Hepatocyte (in vitro differentiated cells): ENCODE measurements around the gene TBC1D7. TPM values are rescaled to one million over a fixed set of nuclear protein-coding genes. Genes with fewer than 3 reads are reported as not detected.

Experiments
- DNase-seq: peaks from one replicate; pipeline ENCODE4 v3.0.0-alpha.2; 2016; ENCODE audit warnings: low spot score
- H2AFZ ChIP-seq: fragments of 200-600 bp; sonication (generic); 2 replicates; pipeline ENCODE4 v1.6.0; 2016; ENCODE audit warnings: antibody characterized with exemption, mild to moderate bottlenecking
- H3K27ac ChIP-seq: fragments of 200-600 bp; sonication (generic); 2 replicates; pipeline ENCODE4 v1.5.1; 2016; ENCODE audit warnings: mild to moderate bottlenecking
- H3K27me3 ChIP-seq: fragments of 200-600 bp; sonication (generic); 2 replicates; pipeline ENCODE4 v1.6.1; 2016
- H3K36me3 ChIP-seq: fragments of 200-600 bp; sonication (generic); replicated peaks from 2 replicates; pipeline ENCODE4 v1.5.1; 2016; ENCODE audit warnings: low read depth; ENCODE audit not compliant: insufficient read depth
- H3K4me1 ChIP-seq: fragments of 200-600 bp; sonication (generic); 2 replicates; pipeline ENCODE4 v1.5.1; 2016; ENCODE audit warnings: mild to moderate bottlenecking, moderate library complexity; ENCODE audit not compliant: insufficient read depth
- H3K4me2 ChIP-seq: fragments of 200-600 bp; sonication (generic); 2 replicates; pipeline ENCODE4 v1.6.0; 2016
- H3K4me3 ChIP-seq: fragments of 200-600 bp; sonication (generic); 2 replicates; pipeline ENCODE4 v1.5.1; 2016; ENCODE audit warnings: mild to moderate bottlenecking
- H3K79me2 ChIP-seq: fragments of 200-600 bp; sonication (generic); 2 replicates; pipeline ENCODE4 v1.6.0; 2017; ENCODE audit warnings: mild to moderate bottlenecking
- H3K9me2 ChIP-seq: fragments of 200-600 bp; sonication (generic); replicated peaks from 2 replicates; pipeline ENCODE4 v1.6.0; 2017; ENCODE audit warnings: mild to moderate bottlenecking; ENCODE audit not compliant: insufficient read depth
- H3K9me3 ChIP-seq: fragments of 200-600 bp; sonication (generic); 2 replicates; pipeline ENCODE4 v1.5.1; 2016; ENCODE audit warnings: low read depth, mild to moderate bottlenecking
- H4K20me1 ChIP-seq: fragments of 200-600 bp; sonication (generic); 2 replicates; pipeline ENCODE4 v1.6.0; 2016; ENCODE audit warnings: mild to moderate bottlenecking; ENCODE audit not compliant: insufficient read depth, poor library complexity, severe bottlenecking
- EZH2 ChIP-seq: fragments of 200-600 bp; sonication (generic); IDR thresholded peaks from 2 replicates; pipeline ENCODE4 v1.6.1; 2016; ENCODE audit warnings: antibody characterized with exemption, mild to moderate bottlenecking, borderline replicate concordance
- EZH2phosphoT487 ChIP-seq: fragments of 200-600 bp; sonication (generic); IDR thresholded peaks from one replicate; pipeline ENCODE4 v1.6.1; 2018; ENCODE audit warnings: antibody characterized with exemption, mild to moderate bottlenecking, low read depth, moderate library complexity; ENCODE audit not compliant: unreplicated experiment, severe bottlenecking
- WGBS: methylation state at CpG from one replicate; pipeline ENCODE4 v1.1.6; 2016; ENCODE audit warnings: low lambda C conversion rate; ENCODE audit errors: missing lambda C conversion rate; 5-methylcytosine and 5-hydroxymethylcytosine counted together
- polyA plus RNA-seq: library from polyadenylated mRNA; unstranded; fragments of >200 nt; fragmentation: Nextera tagmentation; extraction: Ambion mirVana; gene quantifications from 2 replicates; pipeline ENCODE4 v1.2.1, GENCODE V29; 2016
- total RNA-seq: library from RNA; depleted of rRNA; stranded (reverse); fragments of >200 nt; gene quantifications from 2 replicates; pipeline ENCODE4 v1.2.3, GENCODE V29; 2014
- TF ChIP-seq, protein P1 (sequence below): fragments of 200-600 bp; sonication (generic); IDR thresholded peaks from 2 replicates; pipeline ENCODE4 v1.5.1; 2016; ENCODE audit warnings: antibody characterized with exemption, mild to moderate bottlenecking; ENCODE audit not compliant: poor library complexity

The TBC1D7 gene
- total and polyA plus RNA-seq, 2 experiments from 2014 or later = 15.5 to 28.3 TPM

DNA sequence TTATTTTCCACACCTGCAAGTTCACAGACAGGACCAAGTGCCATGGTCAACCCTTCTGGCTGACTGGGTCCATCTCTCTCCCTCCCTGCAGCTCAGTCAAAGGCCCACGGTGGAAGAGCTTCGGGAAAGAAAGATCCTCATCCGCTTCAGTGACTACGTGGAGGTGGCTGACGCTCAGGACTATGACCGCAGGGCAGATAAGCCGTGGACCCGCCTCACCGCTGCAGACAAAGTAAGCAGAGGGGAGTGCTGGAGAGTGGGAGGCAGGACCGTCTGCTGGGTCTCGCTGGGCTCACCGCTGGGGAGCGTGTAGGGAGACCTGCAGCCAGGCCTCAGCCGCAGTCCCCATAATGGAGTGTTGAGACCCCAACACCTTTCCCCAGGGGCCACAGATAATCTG lies 45.0 kb downstream of the TBC1D7 start:
- H3K9me3 ChIP-seq = no peaks in the 10 kb centered on the region
- H3K9me2 ChIP-seq = no peaks in the 10 kb centered on the region
- no peak overlapping the region for H3K4me3 ChIP-seq
- H3K36me3 ChIP-seq = no peaks in the 10 kb centered on the region
- no peaks in the 10 kb centered on the region for H4K20me1 ChIP-seq
- H2AFZ ChIP-seq = no peak overlapping the region
- no peak overlapping the region for H3K27ac ChIP-seq
- DNase-seq = no peak
- TF ChIP-seq, protein P1, sequence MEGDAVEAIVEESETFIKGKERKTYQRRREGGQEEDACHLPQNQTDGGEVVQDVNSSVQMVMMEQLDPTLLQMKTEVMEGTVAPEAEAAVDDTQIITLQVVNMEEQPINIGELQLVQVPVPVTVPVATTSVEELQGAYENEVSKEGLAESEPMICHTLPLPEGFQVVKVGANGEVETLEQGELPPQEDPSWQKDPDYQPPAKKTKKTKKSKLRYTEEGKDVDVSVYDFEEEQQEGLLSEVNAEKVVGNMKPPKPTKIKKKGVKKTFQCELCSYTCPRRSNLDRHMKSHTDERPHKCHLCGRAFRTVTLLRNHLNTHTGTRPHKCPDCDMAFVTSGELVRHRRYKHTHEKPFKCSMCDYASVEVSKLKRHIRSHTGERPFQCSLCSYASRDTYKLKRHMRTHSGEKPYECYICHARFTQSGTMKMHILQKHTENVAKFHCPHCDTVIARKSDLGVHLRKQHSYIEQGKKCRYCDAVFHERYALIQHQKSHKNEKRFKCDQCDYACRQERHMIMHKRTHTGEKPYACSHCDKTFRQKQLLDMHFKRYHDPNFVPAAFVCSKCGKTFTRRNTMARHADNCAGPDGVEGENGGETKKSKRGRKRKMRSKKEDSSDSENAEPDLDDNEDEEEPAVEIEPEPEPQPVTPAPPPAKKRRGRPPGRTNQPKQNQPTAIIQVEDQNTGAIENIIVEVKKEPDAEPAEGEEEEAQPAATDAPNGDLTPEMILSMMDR = no peak
- TF ChIP-seq EZH2 = no peak
- no peak for TF ChIP-seq EZH2phosphoT487
- H3K4me1 ChIP-seq = no peaks in the 10 kb centered on the region
- no peak overlapping the region for H3K4me2 ChIP-seq
- H3K79me2 ChIP-seq = no peaks in the 10 kb centered on the region
- no peaks in the 10 kb centered on the region for H3K27me3 ChIP-seq
- 66% methylated on average over 14 of the region's 14 CpGs for WGBS

DNA sequence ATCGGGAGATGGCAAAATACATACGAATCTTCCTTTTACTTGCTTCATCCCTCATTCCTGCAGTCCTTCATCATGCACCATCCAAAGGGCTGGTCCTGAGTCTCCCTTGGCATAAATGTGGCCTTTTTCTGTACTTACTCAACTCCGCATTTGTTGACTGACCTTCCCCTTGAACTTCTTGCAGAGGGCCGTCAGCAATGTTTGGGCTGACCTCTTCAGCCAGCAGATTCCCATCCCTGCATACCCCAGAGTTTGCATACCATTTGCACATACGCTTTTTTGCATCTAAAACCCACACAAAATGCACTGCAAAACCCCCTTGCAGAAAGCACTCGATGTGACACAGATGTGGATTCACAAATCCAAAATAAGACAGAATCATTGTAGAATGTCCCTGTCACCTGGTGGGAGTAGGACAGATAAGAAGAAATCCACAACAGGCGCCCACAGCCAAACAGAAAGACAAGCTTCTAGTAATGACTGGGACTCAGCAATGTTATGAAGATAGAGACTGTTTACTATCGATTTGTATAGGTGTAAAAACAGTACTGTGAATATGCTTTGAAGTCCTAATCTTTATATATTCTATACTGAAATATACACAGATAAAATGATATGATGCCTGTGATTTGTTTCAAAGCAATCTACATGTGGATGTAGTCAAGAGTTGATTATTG lies 45.8 kb downstream of the TBC1D7 start:
- DNase-seq = no peak

DNA sequence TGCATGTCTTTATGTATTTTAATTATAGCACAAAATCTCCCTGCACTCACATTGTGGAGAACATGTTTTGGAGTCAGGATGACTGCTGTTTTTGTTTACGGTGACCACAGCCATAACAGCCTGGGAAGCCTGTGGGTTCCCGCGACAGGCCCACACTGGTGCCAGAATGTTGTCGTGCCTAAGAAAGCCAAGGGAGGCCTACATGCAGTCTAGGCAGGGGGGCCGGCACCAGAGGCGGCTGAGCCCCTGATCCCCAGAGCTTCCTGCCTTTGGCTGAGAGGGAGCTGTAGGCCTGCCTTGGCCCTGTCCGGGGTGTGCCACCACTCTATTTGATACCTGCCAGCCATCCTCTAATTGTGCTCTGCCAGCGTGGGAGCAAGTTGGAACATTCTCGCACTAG lies 46.7 kb downstream of the TBC1D7 start:
- no peaks in the 10 kb centered on the region for H3K9me3 ChIP-seq
- H3K4me3 ChIP-seq = no peak overlapping the region
- H3K4me2 ChIP-seq = no peak overlapping the region
- H3K9me2 ChIP-seq = no peaks in the 10 kb centered on the region
- no peaks in the 10 kb centered on the region for H3K4me1 ChIP-seq
- H3K79me2 ChIP-seq = no peaks in the 10 kb centered on the region
- H4K20me1 ChIP-seq = no peaks in the 10 kb centered on the region
- no peaks in the 10 kb centered on the region for H3K27me3 ChIP-seq
- no peak overlapping the region for H3K27ac ChIP-seq
- no peak for DNase-seq
- H3K36me3 ChIP-seq = no peaks in the 10 kb centered on the region
- no peak overlapping the region for H2AFZ ChIP-seq
- no peak for TF ChIP-seq EZH2
- TF ChIP-seq EZH2phosphoT487 = no peak
- TF ChIP-seq, protein P1 = no peak
- 74% methylated on average over 9 of the region's 9 CpGs for WGBS

More for the DNA sequence above, 45.8 kb downstream of the TBC1D7 start:
- H2AFZ ChIP-seq = no peak overlapping the region
- no peaks in the 10 kb centered on the region for H3K9me2 ChIP-seq
- no peaks in the 10 kb centered on the region for H4K20me1 ChIP-seq
- H3K4me1 ChIP-seq = no peaks in the 10 kb centered on the region
- H3K36me3 ChIP-seq = no peaks in the 10 kb centered on the region
- H3K4me2 ChIP-seq = no peak overlapping the region
- H3K4me3 ChIP-seq = no peak overlapping the region
- no peaks in the 10 kb centered on the region for H3K9me3 ChIP-seq
- 77% methylated on average over 8 of the region's 8 CpGs for WGBS
- H3K79me2 ChIP-seq = no peaks in the 10 kb centered on the region
- no peaks in the 10 kb centered on the region for H3K27me3 ChIP-seq
- TF ChIP-seq EZH2 (no peak), EZH2phosphoT487 (no peak)
- TF ChIP-seq, protein P1 = no peak
- H3K27ac ChIP-seq = no peak overlapping the region
